HG03280 (cell line): ENCODE measurements around the gene OAS3.
"Not testable (repeated sequence)": the region's sequence is repeated elsewhere in the genome, so short reads cannot be mapped to it uniquely, and the experiment has no call there.

Experiments used
- ATAC-seq: cut with Tn5 transposase; IDR thresholded peaks from one replicate; pipeline ENCODE4 v1.9.1; 2021; ENCODE audit warnings: mild to moderate bottlenecking, moderate library complexity; ENCODE audit not compliant: unreplicated experiment

OAS3 gene

DNA sequence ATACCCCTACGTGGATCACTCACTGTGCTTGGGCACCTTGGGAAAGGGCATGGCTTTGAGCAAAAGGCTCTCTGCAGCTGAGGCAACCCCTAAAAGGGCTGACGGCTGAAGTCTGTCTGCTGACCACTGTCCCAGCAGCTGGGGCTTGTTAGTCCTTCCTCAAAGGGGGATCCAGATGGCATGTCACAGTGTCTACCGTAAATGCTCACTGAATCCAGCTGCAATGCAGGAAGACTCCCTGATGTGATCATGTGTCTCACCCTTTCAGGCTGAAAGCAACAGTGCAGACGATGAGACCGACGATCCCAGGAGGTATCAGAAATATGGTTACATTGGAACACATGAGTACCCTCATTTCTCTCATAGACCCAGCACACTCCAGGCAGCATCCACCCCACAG is 19.2 kb upstream of the OAS3 start:
- no peak for ATAC-seq

DNA sequence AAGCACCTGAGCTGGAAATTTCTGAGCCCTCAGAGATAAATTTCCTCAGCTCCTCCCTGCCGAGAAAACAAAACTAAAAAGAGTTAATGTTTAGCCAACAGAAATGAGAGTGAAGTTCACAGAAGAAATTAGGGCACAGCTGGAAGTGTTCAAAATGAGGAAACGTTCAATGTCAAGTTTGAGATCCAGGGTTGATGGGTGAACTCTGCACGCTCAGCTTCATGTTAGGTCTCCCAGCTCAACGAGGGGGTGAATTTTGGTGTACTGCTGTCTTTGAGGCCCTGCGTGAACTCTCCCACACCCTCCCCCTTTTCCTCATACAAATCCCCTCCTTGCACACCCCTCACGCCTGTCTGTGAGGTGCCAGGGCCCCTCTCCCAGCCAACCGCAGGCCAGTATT is 13.3 kb upstream of the OAS3 start:
- ATAC-seq = no peak

DNA sequence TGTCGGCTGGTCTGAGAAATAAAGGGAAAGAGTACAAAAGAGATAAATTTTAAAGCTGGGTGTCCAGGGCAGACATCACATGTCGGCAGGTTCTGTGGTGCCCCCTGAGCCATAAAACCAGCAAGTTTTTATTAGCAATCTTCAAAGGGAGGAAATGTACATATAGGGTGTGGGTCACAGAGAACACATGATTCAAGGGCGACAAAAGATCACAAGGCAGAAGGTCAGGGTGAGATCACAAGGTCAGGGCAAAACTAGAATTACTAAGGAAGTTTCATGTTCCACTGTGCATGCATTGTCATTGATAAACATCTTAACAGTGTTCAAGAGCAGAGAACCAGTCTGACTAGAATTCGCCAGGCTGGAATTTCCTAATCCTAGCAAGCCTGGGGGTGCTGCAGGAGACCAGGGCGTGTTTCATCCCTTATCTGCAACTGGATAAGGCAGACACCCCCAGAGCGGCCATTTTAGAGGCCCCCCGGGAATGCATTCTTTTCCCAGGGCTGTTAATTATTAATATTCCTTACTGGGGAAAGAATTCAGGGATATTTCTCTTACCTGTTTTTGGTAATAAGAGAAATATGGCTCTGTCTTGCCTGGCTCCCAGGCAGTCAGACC is 11.7 kb upstream of the OAS3 start:
- ATAC-seq = not testable (repeated sequence)

DNA sequence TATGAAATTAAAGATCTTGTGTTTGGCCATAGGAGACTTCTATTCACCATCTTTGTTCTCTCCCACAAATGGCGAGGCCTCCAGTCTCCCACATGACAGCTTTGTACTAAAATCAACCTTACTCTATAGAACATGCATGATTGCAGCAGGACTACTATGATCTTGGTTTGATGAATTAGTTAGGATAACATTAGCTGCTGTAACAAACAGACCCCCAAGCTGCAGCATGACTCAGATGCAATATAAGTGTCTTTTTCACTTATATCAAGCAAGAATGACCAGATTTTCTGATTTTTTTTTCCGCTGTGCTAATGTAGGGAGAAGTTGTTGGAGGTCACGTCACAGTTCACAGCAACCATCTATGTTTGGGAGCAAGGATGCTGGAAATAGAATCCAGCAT is 10.8 kb upstream of the OAS3 start:
- no peak for ATAC-seq

DNA sequence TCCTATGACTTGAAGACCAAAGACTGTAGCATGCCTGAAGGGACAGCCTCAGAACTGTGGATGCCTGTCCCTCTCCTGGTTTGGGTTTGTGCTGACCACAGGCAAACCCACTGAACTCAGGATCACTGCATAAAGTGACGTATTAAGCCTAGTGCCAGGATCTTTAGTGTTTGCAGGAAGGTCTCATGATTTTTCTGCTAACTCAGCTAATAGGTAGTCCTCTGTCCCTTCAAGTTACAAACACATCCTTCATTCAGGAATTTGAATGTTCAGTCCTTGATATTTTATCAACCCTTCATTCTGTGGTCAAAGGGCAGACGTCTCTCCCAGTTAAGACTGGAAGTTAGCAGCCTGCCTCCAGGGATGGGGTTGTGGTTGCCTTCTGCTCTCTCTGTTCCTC is 10.3 kb upstream of the OAS3 start:
- ATAC-seq = no peak

DNA sequence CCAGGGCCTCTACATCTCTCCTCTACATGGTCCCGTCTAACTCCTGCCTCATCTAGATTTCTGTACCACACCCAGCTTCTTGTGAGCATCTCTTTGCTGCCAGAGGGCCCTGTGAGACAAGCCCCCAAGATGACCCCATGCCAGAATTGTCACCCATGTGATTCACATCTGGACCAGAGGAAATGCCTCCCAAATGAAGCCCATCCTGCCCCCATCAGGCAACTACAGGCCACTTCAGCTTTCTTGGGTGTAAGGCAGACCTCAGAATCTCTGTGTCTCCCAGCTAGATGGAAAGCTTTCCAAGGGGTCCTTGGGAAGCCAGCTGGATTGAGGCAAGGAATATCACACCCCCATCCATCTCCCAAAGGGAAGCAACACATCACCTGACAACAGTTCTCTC is 9.3 kb upstream of the OAS3 start:
- ATAC-seq = no peak

DNA sequence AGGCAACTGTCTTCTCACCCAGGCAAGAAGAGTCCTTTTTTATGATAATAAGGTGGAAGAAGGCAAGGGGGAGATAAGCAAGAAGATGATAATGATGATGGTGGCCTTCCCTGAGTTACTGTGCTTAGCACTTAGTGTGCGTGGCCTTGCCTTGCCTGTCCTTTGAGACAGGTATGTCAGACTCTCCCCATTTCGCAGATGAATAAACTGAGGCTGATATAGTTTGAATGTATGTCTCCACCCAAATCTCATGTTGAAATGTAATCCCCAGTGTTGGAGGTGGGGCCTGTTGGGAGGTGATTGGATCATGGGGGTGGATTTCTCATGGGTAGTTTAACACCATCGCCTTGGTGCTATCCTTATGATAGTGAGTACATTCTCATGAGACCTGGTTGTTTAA is 8.6 kb upstream of the OAS3 start:
- ATAC-seq = no peak

DNA sequence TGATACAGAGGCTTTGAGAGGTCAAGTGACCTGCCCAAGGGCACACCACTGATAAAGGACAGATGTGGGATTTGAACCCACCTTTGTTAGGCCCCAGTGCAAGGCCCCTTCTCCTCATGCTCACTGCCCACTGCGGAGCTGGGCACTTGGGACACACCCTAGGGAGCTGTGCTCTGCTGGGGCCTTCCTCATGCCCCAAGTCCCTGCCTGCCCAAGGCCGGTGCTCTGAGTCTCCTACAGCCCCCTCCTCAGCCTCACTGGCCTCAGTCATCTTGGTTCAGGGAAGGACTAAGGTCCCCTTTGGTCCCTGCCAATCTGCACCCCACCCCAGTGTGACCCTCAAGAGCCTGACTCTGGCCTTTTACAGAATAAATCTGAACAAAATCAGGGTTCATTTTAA is 7.9 kb upstream of the OAS3 start:
- no peak for ATAC-seq

DNA sequence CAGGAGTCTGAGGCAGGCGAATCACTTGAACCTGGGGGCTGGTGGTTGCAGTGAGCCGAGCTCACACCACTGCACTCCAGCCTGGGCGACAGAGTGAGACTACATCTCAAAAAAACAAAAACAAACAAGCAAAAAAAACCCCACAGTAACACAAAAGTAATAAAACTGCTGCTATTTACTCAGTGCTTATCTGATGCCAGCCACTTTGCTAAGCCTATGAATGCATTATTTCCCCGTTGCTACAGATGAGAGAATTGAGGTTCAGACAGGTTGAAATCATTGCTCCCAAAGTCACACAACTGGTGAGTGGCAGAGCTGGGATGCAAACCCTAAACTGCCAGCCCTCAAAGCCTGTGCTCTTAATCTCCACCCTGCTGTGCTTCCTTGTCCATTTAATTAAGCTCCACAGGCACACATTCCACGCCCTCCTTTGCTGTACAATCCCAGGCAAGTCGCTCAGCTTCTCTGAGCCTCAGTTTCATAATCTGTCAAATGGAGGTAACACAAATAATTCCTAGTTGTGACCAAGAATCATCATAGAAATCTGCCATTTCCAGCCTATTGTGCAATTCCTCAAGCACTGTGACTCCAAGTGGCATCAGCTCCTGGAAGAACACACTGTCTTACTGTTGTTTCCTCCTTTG is 5.7 kb upstream of the OAS3 start:
- no peak for ATAC-seq

DNA sequence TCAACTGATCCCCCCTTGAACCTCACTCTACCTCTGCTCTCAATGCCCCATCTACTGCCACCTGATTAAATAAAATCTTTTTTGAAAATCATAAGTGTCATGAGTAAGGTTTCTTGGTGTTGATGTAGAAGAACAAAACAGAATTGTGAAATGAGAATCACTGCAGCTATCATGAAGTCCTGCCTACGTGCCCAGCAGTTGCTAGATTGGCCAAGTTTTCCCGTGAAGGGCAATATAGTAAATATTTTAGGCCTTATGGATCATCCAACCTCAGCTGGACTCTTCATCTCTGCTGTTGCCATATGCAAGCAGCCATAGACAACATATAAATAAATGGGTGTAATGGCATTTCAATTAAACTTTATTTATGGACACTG is 5.2 kb upstream of the OAS3 start:
- ATAC-seq = no peak

DNA sequence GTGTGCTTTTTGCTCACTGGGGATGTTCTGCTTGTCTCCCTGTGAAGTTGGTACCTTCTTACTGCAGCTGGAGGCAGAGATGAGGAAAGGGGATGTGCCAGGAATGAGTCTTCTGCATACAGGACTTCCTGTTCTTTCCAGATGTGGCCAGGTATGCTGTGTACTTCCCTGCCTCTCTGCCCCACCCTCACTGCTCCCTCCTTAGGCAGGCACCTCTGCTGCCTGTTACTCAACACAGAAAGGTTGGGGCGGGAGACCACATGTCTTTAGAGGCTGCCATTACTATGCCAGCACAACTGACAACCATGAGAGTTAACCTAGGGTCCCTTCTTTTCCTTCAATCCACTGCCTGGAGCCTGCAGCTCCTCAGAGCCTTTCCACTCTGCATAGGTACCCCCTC is 2.0 kb upstream of the OAS3 start:
- no peak for ATAC-seq

DNA sequence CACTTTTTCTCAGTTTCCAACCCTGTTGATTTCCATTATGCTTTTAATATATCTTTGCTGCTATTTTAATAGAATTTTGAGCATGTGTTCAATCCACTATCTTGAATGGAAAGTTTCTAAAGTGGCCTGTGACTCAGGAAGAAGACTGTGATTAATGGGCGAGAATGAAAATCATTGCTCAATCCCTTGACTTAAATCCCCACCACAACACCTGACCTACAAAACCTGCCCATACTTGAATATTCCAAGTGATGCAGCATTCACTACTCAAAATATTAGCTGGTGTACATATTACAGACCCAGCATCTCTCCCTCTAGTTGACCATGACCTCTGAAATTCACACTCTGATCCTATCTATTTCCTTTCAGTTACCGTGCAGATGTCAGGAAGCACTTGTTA is 1.3 kb upstream of the OAS3 start:
- ATAC-seq = no peak

DNA sequence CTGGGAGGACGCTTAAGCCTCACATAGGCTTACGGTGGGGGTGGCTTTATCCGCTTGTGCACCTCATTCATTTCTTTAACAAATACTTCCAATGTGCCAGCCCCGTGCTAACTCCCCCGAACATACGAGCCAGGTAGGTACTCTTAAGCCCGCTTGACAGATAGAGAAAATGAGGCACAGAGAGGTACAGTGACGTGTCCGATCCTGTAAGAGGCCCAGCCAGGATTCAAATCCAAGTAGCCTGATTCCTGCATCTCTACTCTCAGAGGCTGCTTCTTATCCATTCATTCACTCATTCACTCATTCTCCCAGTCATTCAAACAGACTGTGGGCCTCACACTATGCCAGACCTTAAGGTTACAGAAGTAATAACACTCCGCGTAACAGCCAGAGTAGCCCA is 477 bp downstream of the OAS3 start:
- ATAC-seq = no peak

DNA sequence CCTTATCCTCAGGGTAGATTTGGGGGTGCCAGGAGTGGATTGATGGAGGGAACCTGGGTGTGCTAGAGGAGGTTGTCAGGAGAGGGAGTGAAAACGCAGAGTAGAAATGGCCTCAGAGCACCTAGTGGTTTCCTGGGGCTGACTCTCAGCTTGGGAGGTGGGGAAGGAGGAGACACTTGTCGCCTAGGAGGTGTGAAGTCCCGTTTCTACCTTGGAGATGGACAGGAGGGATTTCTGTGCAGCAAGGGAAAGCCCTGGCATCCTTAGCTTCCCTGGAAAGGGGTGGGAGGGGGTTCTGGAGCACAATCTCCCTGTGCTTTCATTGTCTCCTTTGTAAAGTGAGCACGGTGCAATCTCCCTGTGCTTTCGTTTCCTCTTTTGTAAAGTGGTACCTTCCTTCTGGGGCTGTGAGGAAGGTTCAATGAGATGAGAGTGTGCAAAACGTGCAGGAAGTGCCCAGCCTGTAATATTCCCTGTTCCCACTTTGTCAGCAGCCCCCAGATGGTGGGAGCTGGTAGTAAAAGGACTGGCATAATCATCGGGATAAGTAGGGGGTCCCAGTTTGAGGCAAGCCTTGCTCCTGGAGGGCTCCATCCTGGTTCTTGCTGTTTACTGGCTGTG is 1.6 kb downstream of the OAS3 start:
- ATAC-seq = no peak

DNA sequence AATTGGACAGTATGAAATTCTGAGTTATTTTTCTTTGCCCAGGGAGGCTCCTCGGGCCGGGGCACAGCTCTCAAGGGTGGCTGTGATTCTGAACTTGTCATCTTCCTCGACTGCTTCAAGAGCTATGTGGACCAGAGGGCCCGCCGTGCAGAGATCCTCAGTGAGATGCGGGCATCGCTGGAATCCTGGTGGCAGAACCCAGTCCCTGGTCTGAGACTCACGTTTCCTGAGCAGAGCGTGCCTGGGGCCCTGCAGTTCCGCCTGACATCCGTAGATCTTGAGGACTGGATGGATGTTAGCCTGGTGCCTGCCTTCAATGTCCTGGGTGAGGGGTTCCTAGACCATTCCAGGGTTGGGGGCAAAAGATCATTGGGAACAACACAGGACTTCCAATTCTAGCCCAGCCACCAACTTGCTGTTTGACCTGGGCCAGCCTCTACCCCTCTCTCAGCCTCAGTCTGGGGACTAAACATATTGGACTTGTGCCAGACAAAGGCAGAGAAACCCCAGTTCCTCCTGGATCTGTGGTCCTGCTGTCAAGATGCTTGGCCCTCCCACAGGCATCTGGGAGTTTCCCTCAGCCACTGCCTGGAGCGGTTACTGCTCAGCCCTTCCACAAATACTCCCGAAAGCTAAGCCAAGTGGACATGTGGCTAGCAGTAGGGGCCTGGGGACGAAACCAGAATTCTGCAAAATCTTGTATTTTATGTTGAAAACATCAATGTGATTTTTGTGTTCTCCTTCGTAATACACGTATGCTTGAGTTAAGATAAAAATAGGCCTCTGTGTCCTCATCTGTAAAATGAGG is 3.5 kb downstream of the OAS3 start:
- ATAC-seq = no peak

DNA sequence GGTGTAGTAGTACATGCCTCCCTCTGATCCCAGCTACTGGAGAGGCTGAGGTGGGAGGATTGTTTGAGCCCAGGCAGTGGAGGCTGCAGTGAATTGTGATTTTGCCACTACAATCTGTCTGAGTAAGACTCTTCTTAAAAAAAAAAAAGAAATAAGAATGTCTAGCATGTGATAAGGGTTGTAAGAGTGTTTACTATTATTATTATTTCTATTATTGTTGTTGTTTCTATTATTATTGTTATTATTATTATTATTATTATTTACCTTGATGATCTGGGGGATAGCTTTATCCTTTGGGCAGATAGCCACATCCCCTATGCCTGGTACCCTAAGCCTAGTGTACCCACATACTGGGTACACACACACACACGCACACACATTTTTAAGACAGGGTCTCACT is 4.3 kb downstream of the OAS3 start:
- ATAC-seq = no peak

DNA sequence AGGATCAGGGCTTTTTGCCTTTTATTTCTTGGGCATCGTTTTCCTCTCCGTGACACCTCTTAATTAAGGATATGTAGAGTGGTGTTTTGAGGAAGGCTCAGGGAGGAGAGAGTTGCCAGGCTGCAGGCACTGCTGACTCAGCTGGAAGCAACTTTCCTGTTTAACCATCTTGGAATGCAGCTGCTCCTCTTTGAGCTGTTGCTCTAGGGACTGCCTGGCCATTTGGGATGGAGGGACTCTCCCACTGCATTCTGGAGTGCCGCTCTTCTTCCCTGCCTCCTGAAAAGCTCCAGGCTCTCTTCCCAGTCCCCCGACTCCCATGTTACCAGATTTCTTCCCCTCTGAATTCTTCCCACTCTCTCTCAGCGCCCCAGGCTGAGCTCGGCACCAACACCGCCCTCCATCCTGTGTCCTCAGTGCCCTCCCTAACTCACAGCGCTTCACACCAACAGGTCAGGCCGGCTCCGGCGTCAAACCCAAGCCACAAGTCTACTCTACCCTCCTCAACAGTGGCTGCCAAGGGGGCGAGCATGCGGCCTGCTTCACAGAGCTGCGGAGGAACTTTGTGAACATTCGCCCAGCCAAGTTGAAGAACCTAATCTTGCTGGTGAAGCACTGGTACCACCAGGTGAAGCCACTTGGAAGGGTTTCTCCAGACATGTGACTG is 5.9 kb downstream of the OAS3 start:
- ATAC-seq = no peak

DNA sequence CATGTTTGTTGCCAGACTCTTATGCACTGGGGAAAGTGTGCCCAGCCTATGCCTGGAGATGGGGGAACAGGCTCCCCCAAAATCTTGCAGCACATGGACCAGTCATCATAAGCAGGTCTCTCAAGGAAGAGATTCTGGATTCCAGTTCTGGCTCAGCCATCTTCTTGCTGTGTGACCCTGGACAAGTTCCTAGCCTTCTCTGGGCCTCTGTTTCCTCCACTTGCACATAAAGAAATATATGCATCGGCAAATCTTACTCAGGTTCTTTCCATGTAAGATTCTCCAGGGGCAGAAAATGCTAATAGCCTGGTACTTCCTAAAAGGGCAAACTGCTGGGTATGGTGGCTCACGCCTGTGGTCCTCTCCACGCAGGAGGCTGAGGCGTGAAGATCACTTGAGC is 7.2 kb downstream of the OAS3 start:
- ATAC-seq = no peak

DNA sequence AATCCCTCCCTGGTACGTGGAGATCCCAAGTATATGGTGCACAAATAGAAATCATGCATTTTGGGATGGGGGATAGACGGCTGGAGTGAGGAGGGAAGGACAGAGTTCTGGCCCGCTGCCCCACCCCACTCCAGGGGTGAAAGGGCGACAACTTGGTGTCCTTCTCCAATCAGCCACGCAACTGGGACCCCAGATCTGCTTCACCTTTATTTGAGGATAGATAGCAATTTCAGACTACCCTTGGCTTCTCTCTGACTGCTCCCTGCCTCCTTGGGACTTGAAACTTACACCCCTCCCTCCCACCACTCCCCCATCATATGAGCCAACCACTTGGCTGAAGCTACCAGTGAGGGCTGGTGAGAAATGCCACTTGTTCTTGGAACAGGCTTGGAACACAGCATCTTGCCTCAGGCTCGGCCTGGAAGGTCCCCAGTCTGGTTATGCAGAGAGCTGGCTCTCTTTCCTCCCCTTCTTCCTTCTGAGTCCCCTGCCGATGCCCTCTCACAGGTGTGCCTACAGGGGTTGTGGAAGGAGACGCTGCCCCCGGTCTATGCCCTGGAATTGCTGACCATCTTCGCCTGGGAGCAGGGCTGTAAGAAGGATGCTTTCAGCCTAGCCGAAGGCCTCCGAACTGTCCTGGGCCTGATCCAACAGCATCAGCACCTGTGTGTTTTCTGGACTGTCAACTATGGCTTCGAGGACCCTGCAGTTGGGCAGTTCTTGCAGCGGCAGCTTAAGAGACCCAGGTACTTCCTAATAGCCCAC is 8.1 kb downstream of the OAS3 start:
- ATAC-seq = no peak

DNA sequence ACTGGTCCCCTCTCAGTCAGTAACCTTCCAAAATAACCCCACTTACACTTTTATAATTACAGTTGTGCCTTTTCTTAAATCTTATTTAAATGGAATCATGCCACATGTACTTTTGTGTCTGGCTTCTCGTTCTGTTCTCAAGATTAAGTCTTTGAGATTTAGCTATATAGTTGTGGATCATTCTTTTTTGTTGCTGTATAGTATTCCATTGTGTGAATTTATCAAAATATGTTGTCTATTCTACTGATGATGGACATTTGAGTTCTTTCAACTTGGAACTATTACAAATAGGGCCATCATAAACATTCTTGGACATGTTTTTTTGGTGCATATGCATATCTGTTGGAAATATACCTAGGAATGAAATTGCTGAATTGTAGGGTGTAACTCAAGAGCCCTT is 9.0 kb downstream of the OAS3 start:
- ATAC-seq = no peak

DNA sequence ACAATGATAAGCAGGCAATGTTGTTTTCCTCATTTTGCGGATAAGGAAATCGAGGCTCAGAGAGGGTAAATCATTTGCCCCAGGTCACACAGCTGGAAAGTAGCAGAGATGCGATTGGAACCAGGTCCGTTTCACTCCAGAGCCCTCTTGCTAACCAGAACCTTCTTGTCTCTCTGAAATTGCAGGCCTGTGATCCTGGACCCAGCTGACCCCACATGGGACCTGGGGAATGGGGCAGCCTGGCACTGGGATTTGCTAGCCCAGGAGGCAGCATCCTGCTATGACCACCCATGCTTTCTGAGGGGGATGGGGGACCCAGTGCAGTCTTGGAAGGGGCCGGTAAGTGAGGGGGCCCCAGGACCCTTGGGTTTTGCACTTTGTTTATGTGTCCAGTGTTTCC is 9.5 kb downstream of the OAS3 start:
- no peak for ATAC-seq
